ENCODE measurements around the gene SERPINB6. TPM values are rescaled to one million over a fixed set of nuclear protein-coding genes. Genes with fewer than 3 reads are reported as not detected.

The SERPINB6 gene
- total and polyA plus RNA-seq, 9 of the 15 experiments (the other 6 are each of a cell fraction or from before 2014, with no cell fraction given): 86.6 to 211 (median 143) TPM

DNA sequence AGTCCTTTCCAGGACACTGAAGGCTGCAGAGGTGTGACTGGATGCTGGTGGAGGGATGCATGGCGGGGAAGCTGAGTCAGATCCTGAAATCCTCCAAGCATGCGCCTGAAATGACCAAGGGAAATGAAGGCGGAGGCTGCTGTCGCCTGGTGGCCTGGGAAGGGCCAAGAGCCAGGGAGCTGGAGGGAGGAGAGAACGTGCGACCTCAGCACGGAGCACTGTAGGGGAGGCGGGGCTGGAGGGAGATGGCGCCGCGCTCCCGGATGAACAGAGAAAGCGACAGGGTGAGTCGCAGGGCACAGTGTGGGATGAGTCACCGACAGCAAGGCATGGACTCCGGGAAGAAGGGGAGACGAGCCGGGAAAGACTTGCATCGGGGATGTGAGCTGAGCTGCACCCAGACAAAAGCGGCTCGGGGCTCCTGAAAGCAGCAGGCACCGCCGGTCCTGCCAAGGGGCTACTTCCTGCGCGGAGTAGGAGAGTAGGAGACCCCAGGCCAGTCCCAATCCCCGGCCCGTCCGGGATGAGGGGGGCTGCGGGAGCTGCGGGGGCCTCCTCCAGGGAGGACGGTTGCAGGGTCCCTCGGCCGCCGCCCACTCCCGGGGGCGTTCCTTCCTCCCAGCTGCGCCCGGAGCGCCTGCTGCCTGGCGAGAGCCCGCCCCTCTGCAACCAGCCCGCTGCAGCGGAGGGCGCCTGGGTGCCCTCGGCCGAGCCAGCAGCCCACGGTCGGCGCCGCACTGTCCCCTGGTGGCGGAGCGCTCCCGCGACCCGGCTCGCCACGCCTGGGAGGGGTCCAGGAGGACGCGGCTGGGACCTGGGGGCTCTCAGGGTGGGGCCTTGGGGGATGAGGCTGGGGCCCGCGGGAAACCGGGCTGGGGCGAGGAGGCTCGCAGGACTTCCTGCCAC is 17.3 kb upstream of the SERPINB6 start (continued):
- 0 out of 4 replicates have a peak, but pooled peaks of 1 of the 2 experiments have one; percentile 52 for TF ChIP-seq KDM4B (IDR thresholded peaks at IDR 0.05; ENCODE audit: borderline replicate concordance in 2 of 2, low read depth in 1 of 2)
- peak; percentile 79 for TF ChIP-seq DPF2 (IDR thresholded peaks at IDR 0.05)
- TF ChIP-seq ZBTB17 (CRISPR knock-in tag; IDR thresholded peaks at IDR 0.05): peak; percentile 78
- no peak for TF ChIP-seq ZNF444 (CRISPR knock-in tag; IDR thresholded peaks at IDR 0.05)
- TF ChIP-seq DIDO1 (tag; IDR thresholded peaks at IDR 0.05; ENCODE audit: low read depth): peak; percentile 52; the same call in 1 of the 2 replicates
- TF ChIP-seq, protein P1, sequence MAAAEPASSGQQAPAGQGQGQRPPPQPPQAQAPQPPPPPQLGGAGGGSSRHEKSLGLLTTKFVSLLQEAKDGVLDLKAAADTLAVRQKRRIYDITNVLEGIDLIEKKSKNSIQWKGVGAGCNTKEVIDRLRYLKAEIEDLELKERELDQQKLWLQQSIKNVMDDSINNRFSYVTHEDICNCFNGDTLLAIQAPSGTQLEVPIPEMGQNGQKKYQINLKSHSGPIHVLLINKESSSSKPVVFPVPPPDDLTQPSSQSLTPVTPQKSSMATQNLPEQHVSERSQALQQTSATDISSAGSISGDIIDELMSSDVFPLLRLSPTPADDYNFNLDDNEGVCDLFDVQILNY (CRISPR knock-in tag; IDR thresholded peaks at IDR 0.05): no peak; the same call in 1 of the 2 replicates
- peak; percentile 18; the same call in 1 of the 2 replicates for TF ChIP-seq OTX1 (CRISPR knock-in tag; IDR thresholded peaks at IDR 0.05)
- peak; percentile 39; the same call in 1 of the 2 replicates for TF ChIP-seq NFE2 (IDR thresholded peaks at IDR 0.05; ENCODE audit: low read depth)
- no peak for TF ChIP-seq POLR3A (IDR thresholded peaks at IDR 0.05; ENCODE audit: borderline replicate concordance, extremely low read depth, insufficient read depth, insufficient read length)
- TF ChIP-seq MAZ (CRISPR knock-in tag; conservative IDR thresholded peaks at IDR 0.05 in 1 of 2, IDR thresholded peaks at IDR 0.05 in 1 of 2): peak; percentile 81 to 97
- no peak for TF ChIP-seq ZNF717 (CRISPR knock-in tag; IDR thresholded peaks at IDR 0.05)
- 0 out of 2 replicates have a peak, but pooled peaks have one; percentile 37 for TF ChIP-seq ZNF121 (CRISPR knock-in tag; conservative IDR thresholded peaks at IDR 0.05)
- TF ChIP-seq ZNF431 (CRISPR knock-in tag; IDR thresholded peaks at IDR 0.05): peak; percentile 73; the same call in 1 of the 2 replicates
- TF ChIP-seq, protein P2, sequence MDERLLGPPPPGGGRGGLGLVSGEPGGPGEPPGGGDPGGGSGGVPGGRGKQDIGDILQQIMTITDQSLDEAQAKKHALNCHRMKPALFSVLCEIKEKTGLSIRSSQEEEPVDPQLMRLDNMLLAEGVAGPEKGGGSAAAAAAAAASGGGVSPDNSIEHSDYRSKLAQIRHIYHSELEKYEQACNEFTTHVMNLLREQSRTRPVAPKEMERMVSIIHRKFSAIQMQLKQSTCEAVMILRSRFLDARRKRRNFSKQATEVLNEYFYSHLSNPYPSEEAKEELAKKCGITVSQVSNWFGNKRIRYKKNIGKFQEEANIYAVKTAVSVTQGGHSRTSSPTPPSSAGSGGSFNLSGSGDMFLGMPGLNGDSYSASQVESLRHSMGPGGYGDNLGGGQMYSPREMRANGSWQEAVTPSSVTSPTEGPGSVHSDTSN (CRISPR knock-in tag; IDR thresholded peaks at IDR 0.05; ENCODE audit: low read depth): no peak
- TF ChIP-seq, protein P2 (tag; conservative IDR thresholded peaks at IDR 0.05; ENCODE audit: low read depth): no peak
- TF ChIP-seq SIN3A (IDR thresholded peaks at IDR 0.05; ENCODE audit: borderline replicate concordance in 2 of 2, control insufficient read depth in 1 of 2, low read depth in 2 of 2, low read length in 2 of 2): peak; percentile 82 to 84; a peak in 3 of 4 replicates
- TF ChIP-seq FOXJ3 (CRISPR knock-in tag; IDR thresholded peaks at IDR 0.05): no peak
- TF ChIP-seq, protein P3, sequence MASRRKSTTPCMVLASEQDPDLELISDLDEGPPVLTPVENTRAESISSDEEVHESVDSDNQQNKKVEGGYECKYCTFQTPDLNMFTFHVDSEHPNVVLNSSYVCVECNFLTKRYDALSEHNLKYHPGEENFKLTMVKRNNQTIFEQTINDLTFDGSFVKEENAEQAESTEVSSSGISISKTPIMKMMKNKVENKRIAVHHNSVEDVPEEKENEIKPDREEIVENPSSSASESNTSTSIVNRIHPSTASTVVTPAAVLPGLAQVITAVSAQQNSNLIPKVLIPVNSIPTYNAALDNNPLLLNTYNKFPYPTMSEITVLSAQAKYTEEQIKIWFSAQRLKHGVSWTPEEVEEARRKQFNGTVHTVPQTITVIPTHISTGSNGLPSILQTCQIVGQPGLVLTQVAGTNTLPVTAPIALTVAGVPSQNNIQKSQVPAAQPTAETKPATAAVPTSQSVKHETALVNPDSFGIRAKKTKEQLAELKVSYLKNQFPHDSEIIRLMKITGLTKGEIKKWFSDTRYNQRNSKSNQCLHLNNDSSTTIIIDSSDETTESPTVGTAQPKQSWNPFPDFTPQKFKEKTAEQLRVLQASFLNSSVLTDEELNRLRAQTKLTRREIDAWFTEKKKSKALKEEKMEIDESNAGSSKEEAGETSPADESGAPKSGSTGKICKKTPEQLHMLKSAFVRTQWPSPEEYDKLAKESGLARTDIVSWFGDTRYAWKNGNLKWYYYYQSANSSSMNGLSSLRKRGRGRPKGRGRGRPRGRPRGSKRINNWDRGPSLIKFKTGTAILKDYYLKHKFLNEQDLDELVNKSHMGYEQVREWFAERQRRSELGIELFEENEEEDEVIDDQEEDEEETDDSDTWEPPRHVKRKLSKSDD (conservative IDR thresholded peaks at IDR 0.05; ENCODE audit: low read length): no peak
- TF ChIP-seq PCBP1 (IDR thresholded peaks at IDR 0.05; ENCODE audit: low read depth, low read length, poor library complexity, severe bottlenecking): peak; percentile 95
- peak; percentile 24; the same call in 1 of the 2 replicates for TF ChIP-seq ZFP1 (CRISPR knock-in tag; IDR thresholded peaks at IDR 0.05)
- peak; percentile 83 for TF ChIP-seq SMARCE1 (IDR thresholded peaks at IDR 0.05)

Data from K562 (cell line).